Measurements from ENCODE around the gene ZFYVE21. TPM values are rescaled to one million over a fixed set of nuclear protein-coding genes. Genes with fewer than 3 reads are reported as not detected.

ZFYVE21 gene
- total RNA-seq, 1 donor from 2014 or later = 76.1 TPM

DNA sequence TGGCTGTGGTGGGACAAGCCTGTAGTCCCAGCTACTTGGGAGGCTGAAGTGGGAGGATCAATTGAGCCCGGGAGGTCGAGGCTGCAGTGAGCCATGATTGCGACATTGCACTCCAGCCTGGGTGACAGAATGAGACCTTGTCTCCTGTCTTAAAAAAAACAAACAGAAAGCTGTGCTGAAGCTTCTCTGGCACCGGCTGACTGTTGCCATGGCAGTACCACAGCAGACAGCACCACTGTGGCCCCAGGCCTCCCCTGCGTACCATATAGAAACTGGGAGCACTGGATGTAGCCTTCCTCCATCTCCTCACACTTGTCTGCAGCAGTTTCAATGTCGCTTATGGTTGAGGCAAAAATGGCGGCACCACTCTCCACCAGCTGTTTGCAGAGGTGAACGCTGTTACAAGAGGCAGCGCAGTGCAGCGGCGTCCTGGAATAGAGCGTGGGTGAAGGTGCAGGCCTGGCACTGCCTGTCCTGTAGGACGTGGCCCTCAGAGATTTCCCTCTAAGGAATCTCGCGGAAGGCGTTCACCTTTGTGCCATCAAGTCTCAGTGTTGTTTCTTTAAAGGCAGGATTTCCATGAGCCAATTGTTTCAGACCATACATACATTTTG, 21.9 kb downstream of the ZFYVE21 start:
- FAIRE-seq (no peak), DNase-seq (ENCODE audit: low read depth) (no peak)
- Histone ChIP-seq H3K4me3 (ENCODE audit: low read depth, low read length) (no peak overlapping the region), H3K27me3 (ENCODE audit: control insufficient read depth, insufficient read depth, low read length) (no peaks in the 10 kb centered on the region), H3K36me3 (ENCODE audit: control insufficient read depth, insufficient read depth, low read length) (peaks cover 35% of the 10 kb centered on the region)
- TF ChIP-seq, protein P1, sequence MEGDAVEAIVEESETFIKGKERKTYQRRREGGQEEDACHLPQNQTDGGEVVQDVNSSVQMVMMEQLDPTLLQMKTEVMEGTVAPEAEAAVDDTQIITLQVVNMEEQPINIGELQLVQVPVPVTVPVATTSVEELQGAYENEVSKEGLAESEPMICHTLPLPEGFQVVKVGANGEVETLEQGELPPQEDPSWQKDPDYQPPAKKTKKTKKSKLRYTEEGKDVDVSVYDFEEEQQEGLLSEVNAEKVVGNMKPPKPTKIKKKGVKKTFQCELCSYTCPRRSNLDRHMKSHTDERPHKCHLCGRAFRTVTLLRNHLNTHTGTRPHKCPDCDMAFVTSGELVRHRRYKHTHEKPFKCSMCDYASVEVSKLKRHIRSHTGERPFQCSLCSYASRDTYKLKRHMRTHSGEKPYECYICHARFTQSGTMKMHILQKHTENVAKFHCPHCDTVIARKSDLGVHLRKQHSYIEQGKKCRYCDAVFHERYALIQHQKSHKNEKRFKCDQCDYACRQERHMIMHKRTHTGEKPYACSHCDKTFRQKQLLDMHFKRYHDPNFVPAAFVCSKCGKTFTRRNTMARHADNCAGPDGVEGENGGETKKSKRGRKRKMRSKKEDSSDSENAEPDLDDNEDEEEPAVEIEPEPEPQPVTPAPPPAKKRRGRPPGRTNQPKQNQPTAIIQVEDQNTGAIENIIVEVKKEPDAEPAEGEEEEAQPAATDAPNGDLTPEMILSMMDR (IDR thresholded peaks at IDR 0.05; ENCODE audit: insufficient read depth, low read length, severe bottlenecking) = no peak

DNA sequence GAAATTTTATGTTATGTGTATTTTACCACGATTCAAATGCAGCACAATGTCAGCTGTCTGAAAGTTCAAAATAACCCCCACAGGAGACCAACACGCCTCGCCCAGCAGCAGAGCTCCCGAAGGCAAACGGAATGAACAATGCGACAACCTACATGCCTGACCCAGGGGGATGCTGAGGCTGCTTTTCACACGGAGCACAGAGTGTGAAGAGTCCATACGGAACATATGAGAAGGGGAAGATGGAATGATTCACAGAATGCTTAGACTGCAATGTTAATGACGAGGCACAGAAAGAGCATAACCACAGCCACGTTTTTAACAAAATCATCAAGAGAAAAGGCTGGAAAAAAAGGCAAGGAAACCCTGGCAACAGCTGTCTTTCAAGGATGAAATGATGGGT, 22.6 kb downstream of the ZFYVE21 start:
- TF ChIP-seq, protein P1 (IDR thresholded peaks at IDR 0.05; ENCODE audit: insufficient read depth, low read length, severe bottlenecking) = no peak
- no peak overlapping the region for H3K4me3 ChIP-seq (ENCODE audit: low read depth, low read length)
- FAIRE-seq = peak; percentile 70
- H3K27me3 ChIP-seq (ENCODE audit: control insufficient read depth, insufficient read depth, low read length) = no peaks in the 10 kb centered on the region
- H3K36me3 ChIP-seq (ENCODE audit: control insufficient read depth, insufficient read depth, low read length) = peaks cover 33% of the 10 kb centered on the region
- DNase-seq (ENCODE audit: low read depth) = no peak

DNA sequence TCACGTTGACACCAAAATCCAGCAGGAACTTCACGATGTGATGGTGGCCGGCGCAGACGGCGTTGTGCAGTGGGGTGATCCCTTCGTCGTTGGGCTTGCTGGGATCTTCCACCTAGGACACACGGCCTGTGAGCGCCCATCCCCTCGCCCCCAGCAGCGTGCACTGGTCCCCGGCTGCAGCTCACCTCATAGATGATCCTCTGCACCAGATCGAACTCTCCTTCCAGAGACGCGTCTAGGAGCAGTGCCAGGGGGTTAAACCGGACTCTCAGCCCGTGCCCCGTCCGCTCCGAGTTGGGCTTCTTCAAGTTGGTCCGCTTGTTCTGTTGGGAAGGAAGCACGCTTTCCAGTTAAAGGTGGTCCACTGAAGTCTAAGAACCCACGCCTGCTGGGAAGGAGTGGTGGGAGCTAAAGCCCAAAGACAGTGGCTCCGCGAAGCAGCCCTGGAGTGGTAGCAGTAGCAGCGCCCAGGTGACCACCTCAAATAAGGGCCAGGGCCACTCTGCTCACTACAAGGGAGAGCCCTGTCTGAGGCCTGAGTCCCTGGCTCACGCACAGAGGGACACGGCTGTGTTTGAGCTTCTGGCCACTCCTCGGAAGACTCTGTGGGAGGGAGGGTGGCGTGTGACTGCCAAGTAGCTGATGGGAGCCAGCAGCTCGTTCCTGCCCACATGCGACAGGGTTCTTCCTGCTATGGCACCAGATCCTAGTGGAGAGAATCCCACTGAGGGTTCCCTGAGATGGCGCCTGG, 23.3 kb downstream of the ZFYVE21 start:
- no peak overlapping the region for H3K4me3 ChIP-seq (ENCODE audit: low read depth, low read length)
- TF ChIP-seq, protein P1 (IDR thresholded peaks at IDR 0.05; ENCODE audit: insufficient read depth, low read length, severe bottlenecking) = no peak
- DNase-seq (ENCODE audit: low read depth) (no peak), FAIRE-seq (no peak)
- peaks cover 37% of the 10 kb centered on the region for H3K36me3 ChIP-seq (ENCODE audit: control insufficient read depth, insufficient read depth, low read length)
- no peaks in the 10 kb centered on the region for H3K27me3 ChIP-seq (ENCODE audit: control insufficient read depth, insufficient read depth, low read length)

DNA sequence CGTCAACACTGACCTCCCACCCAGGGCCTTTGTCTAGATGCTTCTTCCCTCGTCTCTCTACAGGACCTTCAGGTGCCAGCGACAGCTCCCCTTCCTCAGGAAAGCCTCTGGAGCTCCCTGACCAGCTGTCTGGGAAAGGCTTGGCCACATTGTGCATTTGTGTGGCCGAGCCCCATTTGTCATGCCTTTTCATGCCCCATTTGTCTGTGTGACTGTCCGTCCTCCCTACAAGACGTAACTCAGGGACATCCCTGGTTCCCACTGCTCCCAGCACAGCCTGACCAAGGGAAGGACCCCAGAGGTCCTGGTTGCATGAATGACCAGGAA, 23.8 kb downstream of the ZFYVE21 start:
- H3K36me3 ChIP-seq (ENCODE audit: control insufficient read depth, insufficient read depth, low read length) = peaks cover 37% of the 10 kb centered on the region
- peak; percentile 60 for FAIRE-seq
- no peaks in the 10 kb centered on the region for H3K27me3 ChIP-seq (ENCODE audit: control insufficient read depth, insufficient read depth, low read length)
- no peak for DNase-seq (ENCODE audit: low read depth)
- TF ChIP-seq, protein P1 (IDR thresholded peaks at IDR 0.05; ENCODE audit: insufficient read depth, low read length, severe bottlenecking) = no peak
- H3K4me3 ChIP-seq (ENCODE audit: low read depth, low read length) = no peak overlapping the region

DNA sequence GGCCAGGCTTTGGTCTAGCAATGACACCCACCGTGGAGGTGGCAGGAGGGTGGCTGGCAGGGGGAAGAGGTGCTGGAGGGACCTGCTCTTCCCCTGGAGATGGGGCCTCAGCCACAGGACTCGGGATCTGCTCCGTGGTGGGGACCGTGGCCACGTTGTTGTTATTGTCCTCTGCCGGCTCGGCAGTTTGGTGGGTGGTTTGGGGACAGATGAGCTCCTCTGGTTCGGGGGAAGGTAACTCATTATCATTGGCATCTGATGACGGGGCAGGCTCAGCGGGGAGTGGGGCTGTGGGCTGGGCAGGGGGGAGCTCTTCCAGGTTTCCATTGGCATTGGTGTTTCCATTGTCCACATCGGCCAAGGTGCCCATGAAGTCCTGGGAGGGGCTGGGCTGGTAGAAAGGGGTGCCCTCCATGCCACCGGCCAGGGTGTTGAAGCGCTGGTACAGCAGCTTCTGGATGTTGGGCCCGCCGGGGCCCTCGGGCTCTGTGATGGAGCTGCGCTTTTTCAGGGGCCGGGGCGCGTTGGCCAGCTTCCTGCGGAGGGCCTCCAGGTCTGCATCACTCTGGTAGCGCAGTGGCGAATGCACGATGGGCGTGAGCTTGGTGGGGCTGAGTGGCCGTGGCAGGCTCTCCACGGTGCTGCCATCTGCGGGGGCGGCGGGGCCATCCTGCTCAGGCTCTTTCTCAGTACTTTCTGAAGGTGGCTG, 24.3 kb downstream of the ZFYVE21 start:
- Histone ChIP-seq H3K27me3 (ENCODE audit: control insufficient read depth, insufficient read depth, low read length) (no peaks in the 10 kb centered on the region), H3K4me3 (ENCODE audit: low read depth, low read length) (no peak overlapping the region), H3K36me3 (ENCODE audit: control insufficient read depth, insufficient read depth, low read length) (peaks cover 39% of the 10 kb centered on the region)
- TF ChIP-seq, protein P1 (IDR thresholded peaks at IDR 0.05; ENCODE audit: insufficient read depth, low read length, severe bottlenecking) = no peak
- DNase-seq (ENCODE audit: low read depth) = no peak
- FAIRE-seq = no peak
